Activated CD8-positive, alpha-beta memory T cell treated with anti-CD3 and anti-CD28 coated beads for 36 hours (primary cell): ENCODE results near the gene NOTO. TPM values are rescaled to one million over a fixed set of nuclear protein-coding genes. Genes with fewer than 3 reads are reported as not detected.
"Not testable (repeated sequence)": the region's sequence is repeated elsewhere in the genome, so short reads cannot be mapped to it uniquely, and the experiment has no call there.

Experiments
- CTCF ChIA-PET: fragments of 350-600 bp; sonication (Branson Sonifier 250); formaldehyde crosslinking; loops from one replicate; lab custom pipeline; 2021; ENCODE audit warnings: antibody characterized with exemption; lab: Charles Lee
- POLR2A ChIA-PET: fragments of 350-600 bp; sonication (Branson Sonifier 250); formaldehyde crosslinking; loops from one replicate; lab custom pipeline; 2021; ENCODE audit warnings: antibody characterized with exemption; lab: Charles Lee
- total RNA-seq, 2 experiments: library from RNA; stranded (reverse); gene quantifications; one replicate each; pipeline ENCODE4 v1.2.3, GENCODE V29; 2021

NOTO gene
- total RNA-seq, 2 experiments from 2014 or later: not detected

GRCh38 chr2:73177645-73178255, 24.6 kb upstream of the NOTO start:
- POLR2A ChIA-PET: interaction anchor here (1.2 to 1.9 kb wide), 3 partner anchors 34 to 107 kb away, joined by 5 to 9 read pairs (median 8); partner anchors contain the start of genes CCT7 and SFXN5
- CTCF ChIA-PET: interaction anchor here (0.7 to 3.9 kb wide), 41 partner anchors 8 to 426 kb away, joined by 3 to 64 read pairs (median 4); partner anchors contain the start of genes CCT7, EMX1, NOTO and PRADC1

- POLR2A ChIA-PET: no interaction called here
Measured at GRCh38 chr2:73185965-73186364, 16.4 kb upstream of the NOTO start.

GRCh38 chr2:73187549-73187948, 14.8 kb upstream of the NOTO start:
- POLR2A ChIA-PET: no interaction called here
- CTCF ChIA-PET: interaction anchor here (0.6 to 1.9 kb wide), 3 partner anchors 10 to 294 kb away, joined by 3 to 11 read pairs (median 3); no protein-coding TSS in a partner anchor

More at GRCh38 chr2:73185965-73186364, 16.4 kb upstream of the NOTO start:
- CTCF ChIA-PET: interaction anchor here (0.6 to 1.1 kb wide), 3 partner anchors 9 to 1371 kb away, joined by 3 to 4 read pairs (median 4); no protein-coding TSS in a partner anchor

GRCh38 chr2:73197579-73197978, 4.8 kb upstream of the NOTO start:
- POLR2A ChIA-PET: no interaction called here

GRCh38 chr2:73200281-73200680, 2.1 kb upstream of the NOTO start:
- CTCF ChIA-PET: interaction anchor here (1.4 to 1.9 kb wide), 2 partner anchors 13 to 23 kb away, joined by 4 to 10 read pairs; partner anchors contain the start of gene SMYD5
- POLR2A ChIA-PET: not testable (repeated sequence)

More at GRCh38 chr2:73197579-73197978, 4.8 kb upstream of the NOTO start:
- CTCF ChIA-PET: interaction anchor here (0.6 kb wide), 1 partner anchor 1677 kb away, joined by 3 read pairs; no protein-coding TSS in a partner anchor

- ChIA-PET CTCF (no interaction called here), POLR2A (no interaction called here)
Measured at GRCh38 chr2:73203055-73203681, 794 bp downstream of the NOTO start.

- CTCF ChIA-PET: interaction anchor here (0.6 kb wide), 1 partner anchor 28 kb away, joined by 3 read pairs; no protein-coding TSS in a partner anchor
- POLR2A ChIA-PET: no interaction called here
Measured at GRCh38 chr2:73205611-73206010, 3.2 kb downstream of the NOTO start.

DNA sequence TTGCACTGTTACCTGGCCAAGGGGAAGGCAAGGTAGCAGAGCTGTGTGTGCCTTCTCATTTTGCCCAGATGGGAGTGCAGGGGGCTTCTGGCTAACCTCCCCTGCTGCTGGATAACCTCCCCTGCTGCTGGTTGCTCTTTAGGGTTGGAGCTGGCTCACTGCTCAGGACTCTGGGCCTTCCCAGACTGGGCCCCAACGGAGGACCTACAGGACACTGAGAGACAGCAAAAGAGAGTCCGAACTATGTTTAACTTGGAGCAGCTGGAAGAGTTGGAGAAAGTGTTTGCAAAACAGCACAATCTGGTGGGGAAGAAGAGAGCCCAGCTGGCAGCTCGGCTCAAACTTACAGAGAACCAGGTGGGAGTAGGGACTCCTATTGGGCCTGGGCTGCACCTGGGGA, 5.9 kb downstream of the NOTO start:
- ChIA-PET CTCF (interaction anchor here (0.8 to 6.4 kb wide), 2 partner anchors 21 to 32 kb away, joined by 3 to 64 read pairs; no protein-coding TSS in a partner anchor), POLR2A (no interaction called here)

GRCh38 chr2:73210019-73210418, 7.6 kb downstream of the NOTO start:
- CTCF ChIA-PET: interaction anchor here (1.1 to 6.4 kb wide), 2 partner anchors 34 to 317 kb away, joined by 3 to 64 read pairs; no protein-coding TSS in a partner anchor
- POLR2A ChIA-PET: no interaction called here

DNA sequence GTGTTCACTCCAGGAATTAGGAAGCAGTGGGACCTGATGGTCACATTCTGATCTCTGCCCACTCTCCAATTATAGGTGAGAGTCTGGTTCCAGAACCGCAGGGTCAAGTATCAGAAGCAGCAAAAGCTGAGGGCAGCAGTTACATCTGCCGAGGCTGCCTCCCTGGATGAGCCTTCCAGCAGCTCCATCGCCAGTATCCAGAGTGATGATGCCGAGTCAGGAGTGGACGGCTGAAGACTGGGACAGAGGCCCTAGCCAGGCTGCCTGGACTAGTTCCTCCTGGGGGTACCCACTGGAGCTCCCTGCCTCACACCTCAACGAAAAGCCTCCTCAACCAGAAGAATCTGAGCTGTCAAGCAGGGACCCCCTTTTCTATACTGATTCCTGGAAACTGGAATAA, 8.3 kb downstream of the NOTO start:
- POLR2A ChIA-PET: no interaction called here
- CTCF ChIA-PET: interaction anchor here (6.4 kb wide), 1 partner anchor 34 kb away, joined by 64 read pairs; no protein-coding TSS in a partner anchor

GRCh38 chr2:73212098-73212447, 9.7 kb downstream of the NOTO start:
- ChIA-PET CTCF (interaction anchor here (0.8 to 6.4 kb wide), 14 partner anchors 9 to 319 kb away, joined by 3 to 64 read pairs (median 4); partner anchors contain the start of genes NOTO and SFXN5), POLR2A (interaction anchor here (1.3 to 1.6 kb wide), 2 partner anchors 35 to 73 kb away, joined by 3 to 9 read pairs; partner anchors contain the start of gene FBXO41)

DNA sequence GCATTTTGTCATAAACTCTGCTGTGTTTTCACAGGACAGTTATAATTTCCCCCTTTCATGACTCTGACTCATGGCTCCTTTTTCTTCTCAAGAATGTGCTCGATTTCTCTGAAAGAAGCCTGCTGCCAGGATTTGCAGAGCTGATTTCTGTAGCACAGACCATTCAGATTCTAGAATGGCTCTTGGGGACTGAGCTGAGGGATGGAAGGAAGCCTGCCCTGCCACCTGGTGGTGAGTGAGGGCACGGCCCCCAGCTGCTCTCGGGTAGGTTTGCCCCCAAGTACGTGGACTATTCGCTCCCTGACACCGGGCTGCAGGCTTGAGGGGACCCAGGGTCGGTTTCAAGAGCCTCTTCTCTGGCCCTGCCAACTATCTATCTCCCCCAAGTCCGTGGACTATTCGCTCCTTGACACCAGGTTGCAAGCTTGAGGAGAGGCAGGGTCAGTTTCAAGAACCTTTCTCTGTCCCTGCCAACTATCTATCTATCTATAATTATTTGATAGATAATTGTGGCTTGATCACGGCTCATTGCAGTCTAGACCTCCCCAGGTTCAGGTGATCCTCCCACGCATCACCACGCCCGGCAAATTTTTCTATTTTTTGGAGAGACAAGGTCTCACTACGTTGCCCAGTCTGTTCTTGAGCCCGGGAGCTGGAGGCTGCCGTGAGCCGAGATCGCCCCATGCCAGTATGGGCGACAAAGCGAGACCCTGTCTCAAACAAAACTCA, 10.2 kb downstream of the NOTO start:
- POLR2A ChIA-PET: interaction anchor here (1.1 to 1.6 kb wide), 3 partner anchors 21 to 72 kb away, joined by 3 to 9 read pairs (median 5); partner anchors contain the start of genes CCT7 and FBXO41
- CTCF ChIA-PET: interaction anchor here (0.8 to 6.4 kb wide), 17 partner anchors 8 to 319 kb away, joined by 3 to 64 read pairs (median 4); partner anchors contain the start of genes NOTO, PRADC1 and SFXN5

- POLR2A ChIA-PET: interaction anchor here (0.9 kb wide), 1 partner anchor 19 kb away, joined by 4 read pairs; the partner anchor contains the start of genes CCT7 and PRADC1
Measured at GRCh38 chr2:73214120-73215035, 12.0 kb downstream of the NOTO start, which contains the start of gene SMYD5. Gene SMYD5, plus strand, starts transcription at chr2:73214245. Its CDS starts 22 bp downstream, at chr2:73214267.

DNA sequence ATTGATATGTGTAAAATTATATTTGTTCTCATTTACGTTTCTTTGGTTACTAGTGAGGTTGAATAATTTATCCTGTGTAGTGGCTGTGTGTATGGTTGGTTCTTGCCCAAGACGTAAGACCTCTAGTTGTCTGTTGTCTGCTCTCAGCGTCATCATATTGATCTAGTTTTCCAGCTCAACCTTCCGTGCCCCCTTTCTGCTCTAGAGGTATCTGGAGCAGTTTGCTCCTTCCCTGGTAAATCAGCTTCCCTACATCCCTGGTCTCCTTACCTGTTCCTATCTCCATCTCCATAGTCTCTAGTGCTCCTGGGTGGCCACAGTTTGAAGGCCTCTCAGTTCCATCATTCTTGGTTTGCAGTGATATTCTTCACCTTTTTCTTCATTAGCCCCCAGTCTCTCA, 12.9 kb downstream of the NOTO start:
- POLR2A ChIA-PET: interaction anchor here (0.9 kb wide), 1 partner anchor 18 kb away, joined by 4 read pairs; the partner anchor contains the start of genes CCT7 and PRADC1
- CTCF ChIA-PET: no interaction called here

More at GRCh38 chr2:73214120-73215035, 12.0 kb downstream of the NOTO start, which contains the start of gene SMYD5:
- CTCF ChIA-PET: interaction anchor here (1.2 to 6.4 kb wide), 3 partner anchors 14 to 296 kb away, joined by 3 to 64 read pairs (median 10); no protein-coding TSS in a partner anchor

- ChIA-PET POLR2A (no interaction called here), CTCF (interaction anchor here (1.3 kb wide), 1 partner anchor 11 kb away, joined by 3 read pairs; no protein-coding TSS in a partner anchor)
Measured at GRCh38 chr2:73217160-73217559, 14.8 kb downstream of the NOTO start.

- ChIA-PET POLR2A (interaction anchor here (1.2 kb wide), 1 partner anchor 15 kb away, joined by 5 read pairs; no protein-coding TSS in a partner anchor), CTCF (interaction anchor here (1.3 kb wide), 1 partner anchor 10 kb away, joined by 3 read pairs; no protein-coding TSS in a partner anchor)
Measured at GRCh38 chr2:73217826-73218225, 15.5 kb downstream of the NOTO start.

DNA sequence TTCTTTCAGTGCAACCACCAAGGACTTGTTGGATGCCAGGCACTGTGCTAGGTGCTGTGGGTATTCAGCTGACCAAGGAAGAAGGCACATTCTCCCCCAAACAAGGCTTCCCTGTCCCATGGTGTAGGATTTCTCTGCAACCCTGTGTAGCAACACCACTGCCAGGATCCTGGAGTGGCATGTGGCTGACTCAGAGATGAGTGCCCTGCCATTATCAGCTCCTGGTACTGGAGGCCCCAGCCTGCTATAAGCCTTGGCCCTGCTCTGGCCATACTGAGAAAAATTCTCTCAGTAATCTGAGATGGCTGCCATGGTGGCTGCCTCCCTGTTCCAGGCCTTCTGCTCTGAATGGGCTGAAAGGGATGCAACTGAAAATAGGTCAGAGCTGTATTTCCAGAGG, 15.9 kb downstream of the NOTO start:
- ChIA-PET POLR2A (interaction anchor here (1.2 kb wide), 1 partner anchor 14 kb away, joined by 5 read pairs; no protein-coding TSS in a partner anchor), CTCF (no interaction called here)
